Measurements from ENCODE around the gene KCNIP4. TPM values are rescaled to one million over a fixed set of nuclear protein-coding genes. Genes with fewer than 3 reads are reported as not detected.
"Not testable (repeated sequence)": the region's sequence is repeated elsewhere in the genome, so short reads cannot be mapped to it uniquely, and the experiment has no call there.

The KCNIP4 gene
- total RNA-seq, 1 donor from 2014 or later: 8.7 TPM

DNA sequence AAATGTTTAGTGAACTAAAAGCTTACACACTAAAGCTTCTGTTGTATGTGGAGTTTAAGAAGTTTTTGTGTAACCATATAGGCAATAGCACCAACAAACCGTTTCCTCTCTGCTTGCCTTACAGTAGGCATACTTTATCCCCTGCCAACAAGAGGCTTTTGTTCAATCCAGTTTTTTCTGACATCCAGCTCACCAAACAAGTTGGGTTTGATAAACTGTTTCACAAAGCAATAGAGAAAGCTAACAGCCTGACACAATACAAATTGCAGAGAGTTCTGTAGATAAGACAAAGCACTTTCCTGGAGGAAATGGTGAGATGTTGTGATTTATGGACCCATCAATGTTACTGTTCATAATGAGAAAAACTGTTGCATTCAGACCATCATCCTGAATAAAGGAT, 1194.5 kb downstream of the KCNIP4 start:
- DNase-seq (ENCODE audit: low read depth): no peak

DNA sequence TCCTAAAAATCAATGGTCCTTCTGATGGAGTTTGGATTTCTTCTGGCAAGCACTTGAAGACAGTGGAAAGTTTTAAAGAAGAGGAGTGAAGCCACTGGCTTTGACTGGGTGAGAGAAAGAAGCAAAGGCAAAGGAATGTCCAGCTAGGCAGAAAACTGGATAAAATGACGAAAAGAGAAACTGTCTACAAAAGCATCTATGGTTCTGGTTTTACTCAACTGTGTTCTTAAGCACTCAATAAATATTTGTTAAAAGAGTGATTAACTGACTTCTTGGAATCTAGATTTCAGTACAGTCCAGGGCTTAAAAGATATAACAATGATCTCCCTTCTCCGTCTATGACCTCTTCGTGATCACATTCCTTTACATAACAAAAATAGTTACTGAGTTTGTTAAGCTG, 1195.9 kb downstream of the KCNIP4 start:
- DNase-seq (ENCODE audit: low read depth): no peak

DNA sequence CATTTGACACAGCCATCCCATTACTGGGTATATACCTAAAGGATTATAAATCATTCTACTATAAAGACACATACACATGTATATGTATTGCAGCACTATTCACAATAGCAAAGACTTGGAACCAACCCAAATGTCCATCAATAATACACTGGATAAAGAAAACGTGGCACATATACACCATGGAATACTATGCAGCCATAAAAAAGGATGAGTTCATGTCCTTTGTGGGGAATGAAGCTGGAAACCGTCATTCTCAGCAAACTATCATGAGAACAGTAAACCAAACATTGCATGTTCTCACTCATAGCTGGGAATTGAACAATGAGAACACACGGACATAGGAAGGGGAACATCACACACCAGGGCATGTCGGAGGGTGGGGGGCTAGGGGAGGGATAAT, 1202.6 kb downstream of the KCNIP4 start:
- DNase-seq (ENCODE audit: low read depth): not testable (repeated sequence)

DNA sequence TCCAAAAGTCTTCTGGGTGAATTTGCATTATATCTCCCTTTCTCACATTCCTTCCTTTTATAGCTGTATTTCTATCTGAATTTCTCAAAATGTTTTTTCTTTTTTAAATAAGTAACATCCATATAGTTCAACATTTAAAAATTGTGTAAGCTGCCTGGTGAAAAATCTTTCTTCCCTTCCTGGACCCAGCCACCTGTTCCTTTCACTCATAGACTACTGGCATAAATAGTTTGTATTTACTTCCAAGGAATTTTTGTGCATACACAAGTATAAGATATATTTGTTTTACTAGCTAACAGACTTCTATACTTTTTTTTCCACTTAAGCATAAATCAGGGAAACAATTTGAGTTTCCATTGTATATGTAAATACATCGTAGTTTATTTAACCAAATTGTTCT, 1212.6 kb downstream of the KCNIP4 start:
- DNase-seq (ENCODE audit: low read depth): no peak

DNA sequence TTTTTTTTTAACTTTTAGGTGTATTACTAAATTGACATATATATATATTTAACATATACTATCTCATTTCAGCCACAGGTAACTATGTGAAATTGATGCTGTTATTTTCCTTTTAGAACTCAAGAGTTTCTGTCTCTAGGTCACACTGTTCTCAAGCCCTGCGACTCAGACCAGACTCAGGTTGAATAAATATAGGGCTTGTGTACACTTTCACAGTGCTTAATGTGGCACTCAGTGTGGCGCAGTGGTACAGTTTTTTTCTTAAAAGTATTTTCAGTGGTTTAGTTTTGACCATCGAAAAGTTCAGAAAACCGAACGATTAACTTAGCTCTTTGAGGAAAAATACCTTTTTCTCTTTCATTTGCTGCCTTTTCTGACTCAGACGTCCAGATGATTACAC, 1223.7 kb downstream of the KCNIP4 start:
- DNase-seq (ENCODE audit: low read depth): no peak

DNA sequence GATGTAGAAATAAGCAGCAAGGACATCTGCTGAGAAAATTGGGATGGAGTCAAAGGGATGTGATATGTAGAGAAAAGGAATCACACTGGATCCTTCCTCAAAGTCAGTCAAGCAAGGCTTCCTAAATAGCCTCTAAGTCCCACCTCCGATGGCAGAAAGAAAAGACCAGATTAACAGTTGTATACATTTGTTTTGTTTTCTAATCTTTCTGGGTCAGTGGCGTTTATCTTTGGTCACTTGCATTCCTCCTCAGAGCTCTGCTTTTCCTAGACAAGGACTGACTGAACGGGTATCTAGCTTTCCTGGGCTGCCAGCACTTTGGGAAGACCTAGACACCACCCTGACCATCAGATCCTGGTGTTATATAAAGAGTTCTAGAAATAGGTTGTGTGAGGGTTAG, 1225.1 kb downstream of the KCNIP4 start:
- DNase-seq (ENCODE audit: low read depth): no peak

DNA sequence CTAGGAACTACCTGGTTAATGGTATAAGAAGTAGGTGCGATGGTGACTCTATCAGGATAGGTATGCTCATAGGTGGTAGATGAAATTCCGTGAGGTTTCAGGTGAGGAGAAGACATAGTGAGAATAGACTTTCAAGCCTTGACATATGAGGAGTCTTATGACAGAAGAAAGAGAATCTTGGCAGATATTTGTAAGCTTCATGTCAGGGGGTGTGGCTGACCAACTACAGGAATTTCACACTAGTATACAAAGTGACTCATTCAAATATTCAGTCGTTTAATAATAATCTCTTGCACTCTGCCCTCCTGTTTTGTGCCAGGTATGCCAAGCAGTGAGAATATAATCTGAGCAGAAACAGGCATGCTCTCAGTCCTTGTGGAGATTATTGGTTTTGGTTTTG, 1225.6 kb downstream of the KCNIP4 start:
- DNase-seq (ENCODE audit: low read depth): peak; percentile 16

DNA sequence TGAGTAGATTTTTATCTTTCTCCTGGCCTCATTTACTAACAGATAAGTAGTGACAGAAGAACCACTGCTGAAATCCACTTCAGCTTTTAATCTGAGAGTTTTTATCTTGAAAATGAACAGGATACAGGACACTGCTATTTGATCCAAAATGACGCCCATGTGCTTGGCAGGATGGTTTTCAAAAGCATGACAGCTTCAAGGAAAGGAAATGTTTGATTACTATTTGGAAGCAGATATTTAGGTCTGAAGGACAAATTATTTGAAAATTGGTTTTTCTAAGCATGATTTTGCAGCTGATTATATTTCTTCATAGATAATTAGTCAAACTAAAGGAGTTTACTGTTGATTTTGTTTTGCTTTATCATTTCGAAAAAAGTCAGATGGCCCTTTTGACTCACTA, 1237.2 kb downstream of the KCNIP4 start:
- DNase-seq (ENCODE audit: low read depth): no peak

DNA sequence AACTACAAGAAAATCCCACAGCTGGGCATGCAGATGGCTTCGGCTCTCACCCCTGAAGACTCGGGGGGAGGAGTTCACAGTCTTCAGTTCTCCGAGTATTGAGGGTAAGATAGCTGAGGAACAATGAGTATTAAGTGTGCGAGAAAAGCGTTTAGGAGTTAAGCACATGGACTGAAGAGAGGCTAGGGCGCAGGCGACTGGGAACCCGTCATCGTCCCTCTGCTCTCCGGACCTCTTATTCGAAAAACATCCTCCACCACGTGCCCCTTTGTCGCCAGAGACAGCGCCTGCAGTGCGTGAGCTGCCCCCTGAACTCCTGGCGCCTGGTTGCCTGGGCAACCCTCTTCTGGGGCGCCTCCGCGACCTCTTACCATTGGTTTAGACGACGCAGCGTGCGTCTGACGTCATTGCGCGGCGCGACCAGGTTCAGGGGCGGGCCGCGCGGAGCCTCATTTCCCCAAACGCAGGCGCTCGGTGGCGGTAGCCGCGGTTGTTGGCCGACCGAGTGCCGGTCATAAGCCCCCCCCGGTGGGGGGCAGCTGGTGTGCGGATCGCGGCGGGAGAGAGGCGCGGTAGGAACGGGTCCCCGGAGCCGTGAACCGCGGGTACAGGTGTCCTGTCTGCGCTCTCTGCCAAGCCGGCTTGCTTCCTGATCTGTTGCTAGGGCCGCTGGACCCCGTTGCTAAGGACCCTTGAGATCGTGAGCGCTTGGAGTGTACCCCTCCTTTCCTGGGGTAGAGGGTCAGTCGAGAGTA, 1248.4 kb downstream of the KCNIP4 start, which contains the start of gene PACRGL:
TSS of gene PACRGL (plus strand) at position 452 of the 755 bp plus-strand sequence. CDS start 4,024 bp downstream, outside the sequence.
- peak; percentile 83 for DNase-seq (ENCODE audit: low read depth)

DNA sequence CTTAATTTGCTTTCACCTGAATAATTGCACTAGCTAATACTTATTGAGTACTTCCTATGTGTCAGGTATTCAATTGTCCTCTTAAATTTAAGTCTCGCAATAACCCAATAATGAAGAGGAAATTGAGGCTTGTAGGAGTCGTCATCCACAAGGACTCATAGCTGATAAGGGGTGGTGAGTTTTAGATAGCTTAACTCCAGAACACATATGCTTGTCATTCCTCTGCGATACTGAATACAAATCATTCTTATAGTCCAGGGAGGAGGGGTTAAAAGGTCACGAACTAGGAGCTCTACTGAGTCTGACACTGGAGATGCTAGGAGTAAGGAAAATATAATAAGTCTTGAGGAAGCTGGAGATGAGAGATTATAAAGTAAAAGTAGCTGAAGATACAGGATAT, 1249.8 kb downstream of the KCNIP4 start:
- no peak for DNase-seq (ENCODE audit: low read depth)

DNA sequence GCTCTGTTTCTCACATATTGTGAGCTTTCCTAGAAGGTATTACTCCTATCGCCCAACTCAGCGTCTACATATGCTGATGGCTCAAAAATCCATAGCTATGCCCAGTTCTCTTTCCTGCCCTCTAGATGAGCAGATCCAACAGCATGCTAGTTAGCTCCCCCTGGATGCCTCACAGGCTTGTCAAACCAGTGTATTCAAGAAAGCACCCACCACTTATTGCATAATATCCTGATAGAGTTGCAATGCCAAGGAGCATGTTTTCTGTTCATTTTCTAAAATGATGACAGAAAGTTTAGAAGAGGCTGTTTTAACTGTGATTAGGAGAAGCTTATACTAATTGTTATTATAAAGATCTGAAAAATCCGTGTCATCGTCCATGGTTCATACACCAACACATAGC, 1250.2 kb downstream of the KCNIP4 start:
- peak; percentile 71 for DNase-seq (ENCODE audit: low read depth)

DNA sequence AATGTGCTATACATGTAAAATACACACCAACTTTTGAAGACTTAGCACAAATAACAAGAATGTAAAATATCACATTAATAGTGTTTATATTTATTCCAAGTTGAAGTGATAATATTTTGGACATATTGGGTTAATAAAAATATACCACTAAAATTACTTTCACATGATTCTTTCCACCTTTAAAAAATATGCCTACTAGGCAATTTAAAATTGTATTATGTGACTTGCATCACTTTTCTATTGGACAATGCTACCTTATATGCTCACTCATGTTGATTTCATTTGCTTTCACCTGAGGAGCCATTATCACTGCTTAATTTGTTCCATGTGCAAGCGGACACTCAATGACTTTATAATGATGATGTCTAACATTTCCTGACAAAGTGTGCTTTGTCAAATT, 1251.8 kb downstream of the KCNIP4 start:
- DNase-seq (ENCODE audit: low read depth): no peak

DNA sequence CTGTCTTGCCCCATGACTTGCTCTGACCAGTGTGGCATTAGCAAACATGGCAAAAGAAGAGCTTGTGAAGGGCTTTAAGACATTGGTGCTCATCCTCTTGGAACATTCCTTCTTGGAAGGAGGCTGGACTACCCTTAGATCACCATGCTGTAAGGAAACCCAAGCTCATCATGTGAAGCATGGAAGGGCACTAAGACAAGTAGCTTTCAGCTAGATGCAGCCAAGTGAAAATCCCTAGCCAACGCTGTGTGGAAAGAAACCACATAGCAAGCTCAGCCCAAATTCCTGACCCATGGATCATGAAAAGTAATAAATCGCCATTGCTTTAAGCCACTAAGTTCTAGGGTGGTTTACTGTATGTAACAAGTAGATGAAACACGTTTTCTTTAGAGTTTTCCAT, 1260.7 kb downstream of the KCNIP4 start:
- peak; percentile 97 for DNase-seq (ENCODE audit: low read depth)

DNA sequence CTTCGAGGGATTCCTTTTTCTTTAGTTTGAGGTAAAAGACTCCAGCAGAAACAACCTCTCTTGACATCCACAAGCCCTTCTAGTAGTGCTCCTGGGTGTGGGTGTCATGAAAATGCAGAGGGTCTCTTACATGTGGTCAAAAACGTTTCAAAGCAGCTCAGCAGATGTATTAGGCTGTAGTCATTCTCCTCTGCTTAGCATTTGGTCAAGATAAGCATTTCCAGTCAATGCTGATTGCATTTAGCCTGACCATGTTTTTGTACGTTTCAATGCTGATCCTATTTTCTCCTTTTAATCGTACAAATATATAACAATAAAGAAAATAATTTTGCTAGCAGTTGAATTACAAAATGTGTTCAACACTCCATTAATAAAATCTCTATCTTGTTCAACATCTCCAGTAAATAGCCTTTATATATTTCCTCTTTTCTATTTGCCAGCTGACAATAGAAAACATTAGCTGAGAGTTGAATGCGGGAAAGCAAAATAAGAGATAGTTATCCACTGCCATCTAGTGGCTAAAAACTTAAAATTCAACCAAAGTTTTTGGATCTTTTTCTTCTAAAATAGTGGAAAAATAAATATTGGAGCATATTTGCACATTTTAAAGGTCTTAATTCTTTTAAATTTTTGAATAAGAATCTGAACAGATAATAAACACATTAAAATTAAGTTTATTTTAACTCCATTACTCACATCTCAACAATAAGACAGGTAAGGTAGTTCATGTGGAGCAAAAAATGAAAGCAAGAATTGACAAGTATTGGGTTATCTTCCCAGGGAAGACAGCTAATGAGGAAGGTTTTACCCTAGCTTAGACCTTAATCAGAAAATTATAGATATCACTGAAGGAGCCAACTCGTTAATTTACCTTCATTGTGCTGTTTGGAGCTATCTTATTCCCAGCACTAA, 1263.5 kb downstream of the KCNIP4 start:
- DNase-seq (ENCODE audit: low read depth): peak; percentile 36

DNA sequence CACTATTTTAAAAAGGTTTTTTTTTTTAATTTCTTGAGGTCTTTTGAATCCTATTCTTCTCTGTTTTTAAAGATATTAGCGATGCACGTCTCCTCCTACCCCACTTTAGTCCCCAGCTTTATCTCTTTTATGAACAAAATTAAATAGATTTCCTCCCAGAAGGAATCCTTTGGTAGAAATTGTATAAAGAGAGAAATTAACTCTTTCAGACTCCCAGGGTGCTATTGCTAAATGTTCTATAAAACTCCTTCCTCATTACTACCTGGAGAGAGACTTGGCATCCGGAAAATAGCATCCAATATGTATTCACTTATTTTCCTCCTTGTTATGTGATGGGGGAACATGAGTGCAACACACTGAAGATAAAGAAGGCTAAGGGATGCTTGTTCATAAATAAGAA, 1264.8 kb downstream of the KCNIP4 start:
- DNase-seq (ENCODE audit: low read depth): no peak

DNA sequence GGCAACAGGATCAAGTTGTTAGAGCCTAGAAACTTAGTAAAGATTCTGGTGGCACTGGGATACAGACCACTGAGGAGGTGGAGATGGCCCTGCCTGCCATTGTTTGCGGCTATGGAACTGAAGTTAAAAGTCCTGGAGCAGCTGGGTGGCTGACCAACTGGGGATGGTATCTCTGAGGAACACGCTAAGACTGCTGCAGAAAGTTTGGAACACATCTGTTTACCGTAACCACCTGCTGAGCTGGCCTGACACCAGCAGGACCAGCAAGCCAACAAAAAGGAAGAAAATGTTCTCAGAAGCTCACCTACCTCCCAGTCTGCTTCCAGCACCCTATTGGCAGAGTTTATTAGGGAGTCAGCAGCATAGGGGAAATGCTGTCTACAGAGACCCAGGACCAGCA, 1265.7 kb downstream of the KCNIP4 start:
- no peak for DNase-seq (ENCODE audit: low read depth)

DNA sequence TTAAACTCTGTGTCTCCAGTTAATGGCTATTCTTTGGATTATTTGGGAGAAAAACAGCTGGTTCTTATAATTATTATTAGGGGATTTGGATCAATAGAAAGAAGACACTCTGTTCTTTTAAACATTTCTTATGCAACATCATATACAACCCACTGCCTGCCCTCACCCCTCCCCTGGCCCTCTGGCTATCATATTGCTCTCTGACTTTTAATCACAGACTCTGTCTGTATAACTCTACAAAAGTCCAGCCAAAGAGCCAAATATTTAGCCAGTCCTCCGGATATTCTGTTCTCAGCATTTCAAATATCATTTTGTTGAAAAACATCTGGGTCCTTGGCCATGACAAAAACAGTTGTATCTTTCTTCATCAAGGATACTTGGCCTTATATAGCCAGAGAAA, 1267.3 kb downstream of the KCNIP4 start:
- no peak for DNase-seq (ENCODE audit: low read depth)

DNA sequence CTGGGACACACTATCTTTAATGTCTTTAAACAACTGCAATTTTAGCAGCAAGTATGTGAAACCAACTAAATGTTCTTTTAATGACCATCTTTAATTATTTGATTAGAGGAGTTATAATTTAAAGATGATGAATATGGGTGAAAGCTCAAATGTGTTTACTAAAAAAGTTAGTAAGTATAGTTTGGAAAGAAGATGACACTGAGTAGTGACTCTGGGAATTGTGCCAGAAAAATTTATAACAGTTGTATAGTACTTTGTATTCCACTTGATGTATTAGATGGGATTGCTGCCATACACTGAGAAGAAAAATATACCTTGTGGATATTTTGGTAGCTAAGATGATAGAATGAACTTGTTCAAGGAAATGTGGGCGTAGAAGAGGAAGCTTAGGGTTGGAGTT, 1267.8 kb downstream of the KCNIP4 start:
- DNase-seq (ENCODE audit: low read depth): no peak

DNA sequence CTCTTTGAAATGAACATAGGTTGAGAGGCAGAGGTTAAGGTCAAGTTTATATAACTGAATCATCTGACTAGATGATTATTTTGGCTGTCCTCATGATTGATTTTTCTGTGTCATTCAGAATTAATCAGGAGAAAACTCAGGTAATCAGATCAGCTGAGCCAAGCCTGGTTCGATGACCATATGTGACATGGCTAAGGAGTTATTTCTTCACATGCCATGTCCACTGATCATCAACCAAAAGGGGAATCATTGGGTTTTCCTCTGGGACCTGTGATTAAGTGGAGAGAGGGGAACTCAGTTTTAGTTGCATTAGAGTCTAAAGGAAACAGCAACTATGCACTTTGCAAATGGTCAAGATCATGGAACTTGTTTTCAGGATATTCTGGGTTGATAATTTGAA, 1268.6 kb downstream of the KCNIP4 start:
- no peak for DNase-seq (ENCODE audit: low read depth)
